SK-N-SH (cell line): ENCODE results near the gene ODF2L. TPM values are rescaled to one million over a fixed set of nuclear protein-coding genes. Genes with fewer than 3 reads are reported as not detected.

Source experiments
- CTCF ChIA-PET: fragments of 300-600, 350-600 bp; formaldehyde crosslinking; extraction: SDS; loops from one replicate; lab custom pipeline; 2021; lab: Yijun Ruan, JAX
- POLR2A ChIA-PET: fragments of 350-600 bp; sonication (Branson Sonifier 250); formaldehyde crosslinking; extraction: SDS; loops from one replicate; lab custom pipeline; 2020; ENCODE audit warnings: antibody characterized with exemption, inconsistent platforms; lab: Yijun Ruan, JAX
- DNase-seq: peaks from one replicate; pipeline ENCODE4 v3.0.0; 2012
- H2AFZ ChIP-seq: fragments of 200-600 bp; sonication (generic); 2 replicates; pipeline ENCODE4 v1.8.1; 2016; ENCODE audit warnings: antibody characterized with exemption, mild to moderate bottlenecking, low read depth
- H3F3A ChIP-seq: fragments of 200-600 bp; sonication (generic); replicated peaks from 2 replicates; pipeline ENCODE3; 2016; ENCODE audit warnings: antibody characterized with exemption, mild to moderate bottlenecking; ENCODE audit not compliant: insufficient read depth
- H3K27ac ChIP-seq, 2 experiments: fragments of 200-500 bp in 1 of 2; fragments of 200-600 bp in 1 of 2; sonication (Bioruptor generic) in 1 of 2; sonication (generic), shearing (Covaris generic) in 1 of 2; 2 replicates each; pipeline versions ENCODE4 v1.5.1 to v1.6.1; 2014 to 2016; ENCODE audit warnings: low read depth in 2 of 2, inconsistent platforms in 1 of 2, low read length in 1 of 2, mild to moderate bottlenecking in 1 of 2, mixed read lengths in 1 of 2
- H3K27me3 ChIP-seq: fragments of 200-600 bp; sonication (generic), shearing (Covaris generic); 2 replicates; pipeline ENCODE4 v1.6.1; 2016; ENCODE audit warnings: mixed run types; ENCODE audit not compliant: insufficient read depth
- H3K36me3 ChIP-seq, 2 experiments: fragments of 200-500 bp in 1 of 2; fragments of 200-600 bp in 1 of 2; sonication (Bioruptor generic) in 1 of 2; sonication (generic) in 1 of 2; replicated peaks in 1 of 2; 2 replicates each; pipeline versions ENCODE3 to v1.5.1; 2014 to 2016; ENCODE audit warnings: low read length in 1 of 2, mild to moderate bottlenecking in 1 of 2; ENCODE audit not compliant: insufficient read depth in 2 of 2, control insufficient read depth in 1 of 2
- H3K4me1 ChIP-seq, 2 experiments: fragments of 200-500 bp in 1 of 2; fragments of 200-600 bp in 1 of 2; sonication (Bioruptor generic) in 1 of 2; sonication (generic), shearing (Covaris generic) in 1 of 2; 2 replicates each; pipeline versions ENCODE4 v1.5.1 to v1.6.1; 2014 to 2016; ENCODE audit warnings: low read depth in 1 of 2, low read length in 1 of 2, mixed run types in 1 of 2; ENCODE audit not compliant: insufficient read depth in 2 of 2, control insufficient read depth in 1 of 2
- H3K4me2 ChIP-seq: fragments of 200-600 bp; sonication (generic), shearing (Covaris generic); 2 replicates; pipeline ENCODE4 v1.6.1; 2017; ENCODE audit warnings: mixed run types
- H3K4me3 ChIP-seq, 2 experiments: fragments of 200-500 bp in 1 of 2; fragments of 200-600 bp in 1 of 2; sonication (Bioruptor generic) in 1 of 2; sonication (generic), shearing (Covaris generic) in 1 of 2; 2 replicates each; pipeline versions ENCODE4 v1.5.1 to v1.8.1; 2014 to 2016; ENCODE audit warnings: low read depth in 2 of 2, inconsistent platforms in 1 of 2, low read length in 1 of 2, mild to moderate bottlenecking in 1 of 2, mixed read lengths in 1 of 2, moderate library complexity in 1 of 2
- H3K79me2 ChIP-seq: fragments of 200-600 bp; sonication (generic); 2 replicates; pipeline ENCODE4 v1.8.1; 2017; ENCODE audit warnings: mild to moderate bottlenecking; ENCODE audit not compliant: insufficient read depth
- H3K9ac ChIP-seq: fragments of 200-600 bp; sonication (generic); 2 replicates; pipeline ENCODE4 v1.6.1; 2017; ENCODE audit warnings: mixed run types
- H3K9me2 ChIP-seq: fragments of 200-600 bp; sonication (generic); 2 replicates; pipeline ENCODE4 v1.6.1; 2017; ENCODE audit warnings: mixed run types
- H3K9me3 ChIP-seq: fragments of 200-600 bp; sonication (generic); 2 replicates; pipeline ENCODE4 v1.6.1; 2017; ENCODE audit warnings: mixed run types, mild to moderate bottlenecking, moderate library complexity
- H4K20me1 ChIP-seq: fragments of 200-600 bp; sonication (generic); 2 replicates; pipeline ENCODE4 v1.6.1; 2017; ENCODE audit warnings: mild to moderate bottlenecking, mixed run types; ENCODE audit not compliant: insufficient read depth
- CHD2 ChIP-seq: fragments of 150-350 bp; IDR thresholded peaks from 2 replicates; pipeline ENCODE4 v1.6.1; 2018; ENCODE audit warnings: low read length; ENCODE audit not compliant: partially characterized antibody
- CTCF ChIP-seq: fragments of 200-600 bp; sonication (generic); IDR thresholded peaks from 2 replicates; pipeline ENCODE4 v1.6.1; 2017; ENCODE audit warnings: antibody characterized with exemption, mild to moderate bottlenecking, moderate library complexity
- EP300 ChIP-seq, 2 experiments: IDR thresholded peaks; 2 replicates each; pipeline versions ENCODE4 v1.4.0 to v1.6.1; 2012; ENCODE audit warnings: borderline replicate concordance in 1 of 2, low read depth in 1 of 2, low read length in 1 of 2
- GABPA ChIP-seq: IDR thresholded peaks from 2 replicates; pipeline ENCODE4 v1.4.0; 2012; ENCODE audit warnings: low read depth, mild to moderate bottlenecking
- IRF3 ChIP-seq: fragments of 150-350 bp; IDR thresholded peaks from 2 replicates; pipeline ENCODE4 v1.6.1; 2016; ENCODE audit warnings: mild to moderate bottlenecking, low read depth, low read length
- MEF2A ChIP-seq: IDR thresholded peaks from 2 replicates; pipeline ENCODE4 v1.4.0; 2012; ENCODE audit warnings: low read depth, borderline replicate concordance
- RAD21 ChIP-seq: IDR thresholded peaks from 2 replicates; pipeline ENCODE4 v1.6.1; 2012; ENCODE audit warnings: mild to moderate bottlenecking, low read length
- RXRA ChIP-seq: IDR thresholded peaks from 2 replicates; pipeline ENCODE4 v1.4.0; 2012; ENCODE audit warnings: low read depth, mild to moderate bottlenecking, borderline replicate concordance
- SIN3A ChIP-seq: IDR thresholded peaks from 2 replicates; pipeline ENCODE4 v1.6.1; 2012; ENCODE audit warnings: low read depth, mild to moderate bottlenecking, low read length, moderate library complexity, borderline replicate concordance
- SMC3 ChIP-seq: IDR thresholded peaks from 2 replicates; pipeline ENCODE4 v1.6.1; 2012; ENCODE audit warnings: low read depth, low read length, improper control_type of control experiment
- TAF1 ChIP-seq: IDR thresholded peaks from 2 replicates; pipeline ENCODE4 v1.6.1; 2012; ENCODE audit warnings: low read depth, mild to moderate bottlenecking, low read length, moderate library complexity, borderline replicate concordance
- TCF12 ChIP-seq: IDR thresholded peaks from 2 replicates; pipeline ENCODE4 v1.4.0; 2012
- USF2 ChIP-seq: fragments of 150-350 bp; IDR thresholded peaks from 2 replicates; pipeline ENCODE4 v1.6.1; 2017; ENCODE audit warnings: antibody characterized with exemption, low read length, low read depth, borderline replicate concordance
- WGBS: methylation state at CpG from one replicate; pipeline ENCODE4 v1.1.6; 2017; ENCODE audit warnings: low lambda C conversion rate; 5-methylcytosine and 5-hydroxymethylcytosine counted together
- polyA plus RNA-seq, 3 experiments: library from polyadenylated mRNA; depleted of rRNA; stranded (reverse); fragments of >200 nt; gene quantifications; 2 replicates each; pipeline ENCODE4 v1.2.3, GENCODE V29; 2012

Gene ODF2L
- polyA plus RNA-seq, 1 of the 3 experiments (the other 2 are of a cell fraction), result 5.3 TPM

- DNase-seq, result peak; percentile 41
- Histone ChIP-seq H3K4me2 (peak overlapping the region; percentile 45; the same call in 1 of the 2 replicates), H4K20me1 (no peaks in the 10 kb centered on the region), H3K9me2 (no peaks in the 10 kb centered on the region), H3K9me3 (no peaks in the 10 kb centered on the region), H3K9ac (no peak overlapping the region), H3K79me2 (no peaks in the 10 kb centered on the region; the same call in 1 of the 2 replicates), H3K27ac (no peak overlapping the region), H3K4me3 (peak overlapping the region in 1 of 2 experiments; percentile 23; a peak in 1 of 4 replicates), H3F3A (no peaks in the 10 kb centered on the region), H3K4me1 (no peaks in the 10 kb centered on the region; a peak in 1 of 4 replicates), H3K27me3 (no peaks in the 10 kb centered on the region), H2AFZ (peak overlapping the region; percentile 67; the same call in 1 of the 2 replicates), H3K36me3 (peaks cover 10 to 45% of the 10 kb centered on the region in 2 experiments)
- 5% methylated on average over 4 of the region's 4 CpGs for WGBS
- ChIA-PET POLR2A (no interaction called here), CTCF (interaction anchor here (0.5 to 2.8 kb wide), 38 partner anchors 8 to 1089 kb away, joined by 3 to 25 read pairs (median 4); partner anchors contain the start of gene ODF2L)
- peak; percentile 60 for TF ChIP-seq SMC3
- no peak for TF ChIP-seq TCF12
- TF ChIP-seq MEF2A, result no peak
- TF ChIP-seq CTCF, result peak; percentile 78
- no peak for TF ChIP-seq TAF1
- TF ChIP-seq SIN3A, result no peak
- peak; percentile 90 for TF ChIP-seq RAD21
- TF ChIP-seq RXRA, result no peak
These were observed 15.8 kb downstream of the ODF2L start for GRCh38 chr1:86380257-86380861.

GRCh38 chr1:86378813-86379212, 17.3 kb downstream of the ODF2L start:
- Histone ChIP-seq H3K4me1 (no peaks in the 10 kb centered on the region; a peak in 1 of 4 replicates), H3F3A (no peaks in the 10 kb centered on the region), H3K27ac (no peak overlapping the region)
- POLR2A ChIA-PET, result no interaction called here
- TF ChIP-seq CHD2, result no peak
- no peak for TF ChIP-seq MEF2A
- no peak for TF ChIP-seq USF2
- no peak for TF ChIP-seq GABPA
- no peak for TF ChIP-seq IRF3
- TF ChIP-seq EP300 (IDR thresholded peaks at IDR 0.05; ENCODE audit: borderline replicate concordance in 1 of 2, low read depth in 1 of 2, low read length in 1 of 2), result no peak
- TF ChIP-seq, all 33 proteins: peak for 0
- Histone ChIP-seq H3K9me2 (no peaks in the 10 kb centered on the region), H3K79me2 (no peaks in the 10 kb centered on the region; the same call in 1 of the 2 replicates), H3K27me3 (no peaks in the 10 kb centered on the region), H3K4me2 (no peak overlapping the region), H3K4me3 (no peak overlapping the region), H3K9me3 (no peaks in the 10 kb centered on the region), H3K36me3 (peaks cover 24 to 53% of the 10 kb centered on the region in 2 experiments), H2AFZ (no peak overlapping the region), H3K9ac (no peak overlapping the region), H4K20me1 (no peaks in the 10 kb centered on the region)
- DNase-seq, result no peak
- CTCF ChIA-PET, result interaction anchor here (1.1 to 2.8 kb wide), 5 partner anchors 20 to 326 kb away, joined by 3 to 25 read pairs (median 9); partner anchors contain the start of gene SH3GLB1
- WGBS, result 100% methylated on average over 1 of the region's 1 CpG
